Measurements from ENCODE around the gene CYCS.
"Not testable (repeated sequence)": the region's sequence is repeated elsewhere in the genome, so short reads cannot be mapped to it uniquely, and the experiment has no call there.

The CYCS gene

GRCh38 chr7:25117226-25118047, 7.6 kb downstream of the CYCS start:
- no peak for DNase-seq

GRCh38 chr7:25116621-25117020, 8.4 kb downstream of the CYCS start:
- DNase-seq, result no peak

GRCh38 chr7:25110514-25110913, 14.5 kb downstream of the CYCS start:
- DNase-seq, result not testable (repeated sequence)

GRCh38 chr7:25109276-25109675, 15.8 kb downstream of the CYCS start:
- no peak for DNase-seq

GRCh38 chr7:25105911-25106310, 19.1 kb downstream of the CYCS start:
- DNase-seq, result no peak

- DNase-seq, result no peak
Observed at GRCh38 chr7:25103773-25104172, 21.3 kb downstream of the CYCS start.

- no peak for DNase-seq
Observed at GRCh38 chr7:25101817-25102216, 23.2 kb downstream of the CYCS start.

GRCh38 chr7:25098096-25099046, 26.7 kb downstream of the CYCS start:
- DNase-seq, result peak; percentile 47 to 48

- no peak for DNase-seq
Observed at GRCh38 chr7:25095516-25096345, 29.3 kb downstream of the CYCS start.

- peak; percentile 74 to 78 for DNase-seq
Observed at GRCh38 chr7:25093268-25093826, 31.7 kb downstream of the CYCS start.

GRCh38 chr7:25091779-25092178, 33.3 kb downstream of the CYCS start:
- DNase-seq, result no peak

GRCh38 chr7:25091176-25091575, 33.9 kb downstream of the CYCS start:
- no peak for DNase-seq

- no peak for DNase-seq
Observed at GRCh38 chr7:25090374-25090773, 34.7 kb downstream of the CYCS start.

- no peak for DNase-seq
Observed at GRCh38 chr7:25087855-25088254, 37.2 kb downstream of the CYCS start.

- DNase-seq, result no peak
Observed at GRCh38 chr7:25084821-25085220, 40.2 kb downstream of the CYCS start.

GRCh38 chr7:25083201-25083600, 41.9 kb downstream of the CYCS start:
- DNase-seq, result no peak

GRCh38 chr7:25082041-25082440, 43.0 kb downstream of the CYCS start:
- DNase-seq, result not testable (repeated sequence)

GRCh38 chr7:25077096-25077495, 48.0 kb downstream of the CYCS start:
- no peak for DNase-seq

- DNase-seq, result no peak
Observed at GRCh38 chr7:25075459-25075858, 49.6 kb downstream of the CYCS start.

GRCh38 chr7:25073451-25073850, 51.6 kb downstream of the CYCS start:
- DNase-seq, result no peak
